HepG2 (cell line): ENCODE results near the gene PTPRO. TPM values are rescaled to one million over a fixed set of nuclear protein-coding genes. Genes with fewer than 3 reads are reported as not detected.

ENCODE experiments used
- ATAC-seq: fragments of 200-7000 bp; cut with Tn5 transposase; 3 replicates; pipeline ENCODE4 v1.9.1; 2020; ENCODE audit warnings: mild to moderate bottlenecking, moderate library complexity
- BruUV-seq: library from RNA; stranded (reverse); fragments of 400-500 nt; replicated peaks from 2 replicates; lab custom pipeline; 2021; lab: Mats Ljungman, UMichigan
- CTCF ChIA-PET: fragments of 300-600 bp; formaldehyde crosslinking; extraction: SDS; loops from one replicate; lab custom pipeline; 2021; ENCODE audit warnings: low total read pairs, inconsistent platforms, low intra/inter-chr PET ratio; lab: Yijun Ruan, JAX
- POLR2A ChIA-PET: fragments of 350-600 bp; sonication (Branson Sonifier 250); formaldehyde crosslinking; loops from one replicate; lab custom pipeline; 2020; ENCODE audit warnings: antibody characterized with exemption, inconsistent platforms; lab: Yijun Ruan, JAX
- DNase-seq: peaks from one replicate; pipeline ENCODE4 v3.0.0-alpha.2; 2015; ENCODE audit warnings: low spot score
- FAIRE-seq: peaks from 3 replicates; lab custom pipeline; 2011; peaks lifted over from hg19 to GRCh38; lab: Jason Lieb, UNC
- H2AFZ ChIP-seq: one replicate; pipeline ENCODE4 v1.6.1; 2011; ENCODE audit warnings: low read length, inconsistent platforms
- H3K27ac ChIP-seq: fragments of 300-600 bp; 3 replicates; pipeline ENCODE4 v1.8.0; 2011; ENCODE audit warnings: mixed run types, mild to moderate bottlenecking, mixed read lengths, low read length, inconsistent platforms; ENCODE audit not compliant: insufficient read depth; ENCODE audit errors: extremely low read length
- H3K27me3 ChIP-seq, 2 experiments: fragments of 200-600 bp in 1 of 2; 2 replicates in 1 of 2; 3 replicates in 1 of 2; pipeline versions ENCODE4 v1.6.0 to v1.8.0; 2011; ENCODE audit warnings: low read length in 2 of 2, mild to moderate bottlenecking in 2 of 2, moderate library complexity in 2 of 2, inconsistent platforms in 1 of 2; ENCODE audit not compliant: insufficient read depth in 2 of 2, control insufficient read depth in 1 of 2
- H3K36me3 ChIP-seq, 2 experiments: fragments of 200-600 bp in 1 of 2; replicated peaks in 1 of 2; 2 replicates in 1 of 2; 3 replicates in 1 of 2; pipeline versions ENCODE4 v1.5.1 to v1.8.0; 2011; ENCODE audit warnings: low read length in 2 of 2, inconsistent platforms in 1 of 2; ENCODE audit not compliant: insufficient read depth in 2 of 2, control insufficient read depth in 1 of 2
- H3K4me1 ChIP-seq: 2 replicates; pipeline ENCODE4 v1.5.1; 2012; ENCODE audit warnings: low read length, inconsistent platforms; ENCODE audit not compliant: insufficient read depth
- H3K4me2 ChIP-seq: 2 replicates; pipeline ENCODE4 v1.6.0; 2011; ENCODE audit warnings: low read depth, low read length, inconsistent platforms
- H3K4me3 ChIP-seq, 3 experiments: fragments of 200-600 bp in 1 of 3; sonication (generic), shearing (Covaris generic) in 1 of 3; replicated peaks in 1 of 3; 2 replicates each; pipeline ENCODE4 v1.5.1; 2011 to 2016; ENCODE audit warnings: low read length in 3 of 3, inconsistent platforms in 2 of 3, low read depth in 2 of 3, mild to moderate bottlenecking in 2 of 3, control low read depth in 1 of 3, mixed read lengths in 1 of 3; ENCODE audit not compliant: insufficient read depth in 1 of 3
- H3K79me2 ChIP-seq: one replicate; pipeline ENCODE4 v1.6.1; 2011; ENCODE audit warnings: low read length, inconsistent platforms; ENCODE audit not compliant: insufficient read depth
- H3K9ac ChIP-seq: 2 replicates; pipeline ENCODE4 v1.6.0; 2011; ENCODE audit warnings: mild to moderate bottlenecking, low read depth, low read length, inconsistent platforms; ENCODE audit not compliant: insufficient read depth
- H3K9me3 ChIP-seq: 2 replicates; pipeline ENCODE4 v1.5.1; 2012; ENCODE audit warnings: mild to moderate bottlenecking, low read length
- H4K20me1 ChIP-seq: 2 replicates; pipeline ENCODE4 v1.6.0; 2011; ENCODE audit warnings: inconsistent platforms, mild to moderate bottlenecking, low read length, moderate library complexity; ENCODE audit not compliant: insufficient read depth
- AGO1 ChIP-seq: fragments of 200-400 bp; formaldehyde crosslinking; IDR thresholded peaks from 2 replicates; pipeline ENCODE4 v1.6.1; 2017; ENCODE audit warnings: mild to moderate bottlenecking, low read depth, low read length, moderate library complexity; ENCODE audit not compliant: poor library complexity, severe bottlenecking
- ATF6 ChIP-seq: sonication (generic); formaldehyde crosslinking; conservative IDR thresholded peaks from 2 replicates; pipeline ENCODE4 v1.4.0; 2020; ENCODE audit warnings: missing genetic modification reagents
- ATRX ChIP-seq: sonication (generic); formaldehyde crosslinking; IDR thresholded peaks from 2 replicates; pipeline ENCODE4 v1.4.0; 2020; ENCODE audit warnings: missing genetic modification reagents, borderline replicate concordance
- DR1 ChIP-seq: sonication (generic); formaldehyde crosslinking; IDR thresholded peaks from 2 replicates; pipeline ENCODE4 v1.8.0; 2021; ENCODE audit warnings: mild to moderate bottlenecking, missing genetic modification reagents, inconsistent platforms
- HOXD1 ChIP-seq: sonication (generic); formaldehyde crosslinking; IDR thresholded peaks from 2 replicates; pipeline ENCODE4 v1.5.0; 2020; ENCODE audit warnings: missing genetic modification reagents
- IRX3 ChIP-seq: sonication (generic); formaldehyde crosslinking; IDR thresholded peaks from 2 replicates; pipeline ENCODE4 v1.8.1; 2023; ENCODE audit warnings: mild to moderate bottlenecking, low read depth, missing genetic modification reagents, borderline replicate concordance
- KLF6 ChIP-seq: IDR thresholded peaks from 2 replicates; pipeline ENCODE4 v1.8.0; 2016; ENCODE audit warnings: missing biosample characterization, missing genetic modification reagents
- MED13 ChIP-seq: sonication (generic); formaldehyde crosslinking; IDR thresholded peaks from 2 replicates; pipeline ENCODE4 v1.5.0; 2020; ENCODE audit warnings: missing genetic modification reagents
- PCBP2 ChIP-seq: fragments of 200-400 bp; formaldehyde crosslinking; optimal IDR thresholded peaks from 2 replicates; pipeline ENCODE3; 2018; ENCODE audit warnings: low read length, low read depth; ENCODE audit not compliant: poor library complexity, severe bottlenecking
- ZNF264 ChIP-seq: sonication (generic); formaldehyde crosslinking; IDR thresholded peaks from 2 replicates; pipeline ENCODE4 v1.4.0; 2020; ENCODE audit warnings: missing genetic modification reagents
- ZNF274 ChIP-seq: sonication (generic); formaldehyde crosslinking; IDR thresholded peaks from 2 replicates; pipeline ENCODE4 v1.5.1; 2020; ENCODE audit warnings: mild to moderate bottlenecking, missing genetic modification reagents
- ZNF766 ChIP-seq: sonication (generic); formaldehyde crosslinking; IDR thresholded peaks from 2 replicates; pipeline ENCODE4 v1.5.0; 2020; ENCODE audit warnings: missing genetic modification reagents, borderline replicate concordance
- ZSCAN5A ChIP-seq: sonication (generic); formaldehyde crosslinking; IDR thresholded peaks from 2 replicates; pipeline ENCODE4 v1.8.0; 2022; ENCODE audit warnings: mild to moderate bottlenecking, missing genetic modification reagents, borderline replicate concordance
- WGBS: methylation state at CpG from one replicate; pipeline ENCODE4 v1.1.6; 2017; ENCODE audit warnings: low lambda C conversion rate; 5-methylcytosine and 5-hydroxymethylcytosine counted together
- in situ Hi-C: cut with HindIII; loops from 2 replicates; pipeline ENCODE4 v1.10.0; 2017; ENCODE audit warnings: low pct_unique_long_range_greater_than_20kb; ENCODE audit not compliant: extremely low pct_ligation_motif_present
- intact Hi-C: fragments of 100-400 bp; cut with micrococcal nuclease; formaldehyde crosslinking; loops from one replicate; pipeline ENCODE4 v1.10.0; 2022; ENCODE audit not compliant: unreplicated experiment
- polyA plus RNA-seq, 8 experiments: library from polyadenylated mRNA; depleted of rRNA in 3 of 8; stranded (reverse) in 7 of 8; unstranded in 1 of 8; fragments of >200 nt; fragmentation: Illumina TruSeq in 4 of 8; extraction: Trizol in 4 of 8; gene quantifications; 2 replicates each; pipeline versions ENCODE4 v1.2.1 to v1.2.3, GENCODE V29; 2011 to 2016; ENCODE audit warnings: low read depth in 4 of 8, missing spikeins in 1 of 8, mixed read lengths in 1 of 8; ENCODE audit not compliant: insufficient read depth in 1 of 8
- total RNA-seq, 5 experiments: library from RNA; depleted of rRNA; stranded (reverse); fragments of >200 nt; fragmentation: Illumina TruSeq; extraction: Trizol; gene quantifications; 2 replicates each; pipeline ENCODE4 v1.2.3, GENCODE V29; 2016; ENCODE audit warnings: low read depth in 1 of 5

PTPRO gene
- total and polyA plus RNA-seq, 2 of the 13 experiments (the other 11 are each of a cell fraction or from before 2014, with no cell fraction given), result 0.04 TPM; not detected in 1

DNA sequence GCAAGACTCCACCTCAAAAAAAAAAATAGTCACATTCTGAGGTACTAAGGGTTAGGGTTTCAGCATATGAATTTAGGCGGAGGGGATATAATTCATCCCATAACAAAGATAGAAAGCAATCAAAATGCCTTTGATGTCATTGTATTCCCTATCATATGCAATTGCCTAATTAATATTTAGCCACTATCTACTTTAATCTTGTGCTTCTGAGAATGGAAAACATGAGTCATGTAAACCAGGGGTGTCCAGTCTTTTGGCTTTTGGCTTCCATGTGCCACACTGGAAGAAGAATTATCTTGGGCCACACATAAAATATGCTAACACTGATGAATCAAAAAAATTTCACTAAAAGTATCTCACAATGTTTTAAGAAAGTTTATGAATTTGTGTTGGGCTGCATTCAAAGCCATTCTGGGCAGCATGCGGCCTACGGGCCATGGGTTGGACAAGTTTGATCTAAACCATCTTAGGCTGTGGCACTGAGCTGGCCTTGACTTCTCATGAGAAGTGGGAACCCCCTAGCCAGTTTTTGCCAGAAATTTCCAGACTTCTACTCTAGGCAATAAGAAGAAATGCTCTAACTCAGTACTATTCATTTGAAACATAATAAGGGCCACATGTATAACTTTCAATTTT, 219.8 kb downstream of the PTPRO start:
- no peak for FAIRE-seq
- ATAC-seq, result no peak
- TF ChIP-seq DR1 (CRISPR knock-in tag) (no peak), ZNF274 (CRISPR knock-in tag) (no peak)
- in situ Hi-C loops, result no loop called here
- Histone ChIP-seq H4K20me1 (no peaks in the 10 kb centered on the region), H3K4me1 (peaks cover 11% of the 10 kb centered on the region), H2AFZ (no peak overlapping the region), H3K9ac (no peak overlapping the region), H3K9me3 (no peaks in the 10 kb centered on the region), H3K79me2 (no peaks in the 10 kb centered on the region), H3K27me3 (no peaks in the 10 kb centered on the region), H3K4me3 (no peak overlapping the region), H3K36me3 (no peaks in the 10 kb centered on the region), H3K27ac (no peak overlapping the region), H3K4me2 (no peak overlapping the region)
- CTCF ChIA-PET, result no interaction called here
- no TSS peak for BruUV-seq
- intact Hi-C loops, result no loop called here
- WGBS, result 78% methylated on average over 3 of the region's 3 CpGs
- POLR2A ChIA-PET, result no interaction called here
- DNase-seq, result no peak

- 12% methylated on average over 3 of the region's 3 CpGs for WGBS
- in situ Hi-C loops (no loop called here), intact Hi-C loops (no loop called here)
- Histone ChIP-seq H4K20me1 (no peaks in the 10 kb centered on the region), H2AFZ (no peak overlapping the region), H3K9me3 (no peaks in the 10 kb centered on the region), H3K27me3 (no peaks in the 10 kb centered on the region), H3K9ac (no peak overlapping the region), H3K79me2 (no peaks in the 10 kb centered on the region), H3K36me3 (no peaks in the 10 kb centered on the region), H3K4me1 (peaks cover 11% of the 10 kb centered on the region), H3K4me3 (no peak overlapping the region), H3K27ac (no peak overlapping the region), H3K4me2 (no peak overlapping the region)
- ATAC-seq (no peak), DNase-seq (no peak), FAIRE-seq (no peak)
- ChIA-PET CTCF (no interaction called here), POLR2A (no interaction called here)
- BruUV-seq, result no TSS peak
- TF ChIP-seq MED13 (CRISPR knock-in tag) (no peak), ZNF766 (CRISPR knock-in tag) (no peak), HOXD1 (CRISPR knock-in tag) (no peak), AGO1 (no peak), IRX3 (CRISPR knock-in tag) (no peak), ATRX (no peak), PCBP2 (no peak), ZSCAN5A (CRISPR knock-in tag) (no peak), ZNF264 (CRISPR knock-in tag) (no peak), KLF6 (CRISPR knock-in tag) (no peak), ATF6 (CRISPR knock-in tag) (no peak)
These were observed 221.0 kb downstream of the PTPRO start for GRCh38 chr12:15543347-15543746.
